Medulla oblongata (tissue), 1 donor: ENCODE measurements around the gene ZNF597.
A peak's percentile ranks its signal among the peaks of the same experiment; 100 is the strongest.

Experiments used
- DNase-seq: peaks from one replicate; pipeline ENCODE4 v3.0.0-alpha.2; 2015; ENCODE audit errors: extremely low spot score

ZNF597 gene

GRCh38 chr16:3454631-3455147 is 11.4 kb upstream of the ZNF597 start:
- no peak for DNase-seq

- DNase-seq = no peak
Observed at GRCh38 chr16:3454093-3454492, 10.8 kb upstream of the ZNF597 start.

- DNase-seq = no peak
Observed at GRCh38 chr16:3444032-3444388, 706 bp upstream of the ZNF597 start.

- DNase-seq = no peak
Observed at GRCh38 chr16:3439637-3440036, 3.7 kb downstream of the ZNF597 start.

- no peak for DNase-seq
Observed at GRCh38 chr16:3434373-3434772, 8.9 kb downstream of the ZNF597 start.

- peak; percentile 6 for DNase-seq
Observed at GRCh38 chr16:3431779-3432219, 11.5 kb downstream of the ZNF597 start.

- no peak for DNase-seq
Observed at GRCh38 chr16:3413730-3414379, 29.4 kb downstream of the ZNF597 start.

GRCh38 chr16:3408561-3409197 is 34.6 kb downstream of the ZNF597 start:
- DNase-seq = no peak

- DNase-seq = peak; percentile 17
Observed at GRCh38 chr16:3401719-3402397, 41.4 kb downstream of the ZNF597 start.

- peak; percentile 99 for DNase-seq
Observed at GRCh38 chr16:3400779-3401688, 42.3 kb downstream of the ZNF597 start, which contains the start of the genes ZNF174 and ZSCAN32. ZNF174 (plus strand) TSS chr16:3401215; CDS start chr16:3402005, 790 bp downstream. ZSCAN32 (minus strand) TSS chr16:3401004; CDS start chr16:3397557, 3,447 bp downstream.

- no peak for DNase-seq
Observed at GRCh38 chr16:3400446-3400778, 42.9 kb downstream of the ZNF597 start.

GRCh38 chr16:3389663-3390338 is 53.5 kb downstream of the ZNF597 start:
- DNase-seq = no peak

GRCh38 chr16:3388325-3388724 is 55.0 kb downstream of the ZNF597 start:
- no peak for DNase-seq

GRCh38 chr16:3383045-3383448 is 60.3 kb downstream of the ZNF597 start:
- DNase-seq = no peak
